GM23248 (cell line): ENCODE results near the gene OR5L2.
"Not testable (repeated sequence)": the region's sequence is repeated elsewhere in the genome, so short reads cannot be mapped to it uniquely, and the experiment has no call there.

Experiments used
- EZH2 ChIP-seq: fragments of 200-600 bp; sonication (generic); IDR thresholded peaks from 2 replicates; pipeline ENCODE4 v1.6.1; 2018; ENCODE audit warnings: antibody characterized with exemption, mild to moderate bottlenecking; ENCODE audit not compliant: insufficient read depth, poor library complexity, severe bottlenecking
- EZH2phosphoT487 ChIP-seq: fragments of 200-600 bp; sonication (generic); IDR thresholded peaks from 2 replicates; pipeline ENCODE4 v1.6.1; 2018; ENCODE audit warnings: antibody characterized with exemption, moderate library complexity, mild to moderate bottlenecking, low read depth; ENCODE audit not compliant: insufficient read depth

DNA sequence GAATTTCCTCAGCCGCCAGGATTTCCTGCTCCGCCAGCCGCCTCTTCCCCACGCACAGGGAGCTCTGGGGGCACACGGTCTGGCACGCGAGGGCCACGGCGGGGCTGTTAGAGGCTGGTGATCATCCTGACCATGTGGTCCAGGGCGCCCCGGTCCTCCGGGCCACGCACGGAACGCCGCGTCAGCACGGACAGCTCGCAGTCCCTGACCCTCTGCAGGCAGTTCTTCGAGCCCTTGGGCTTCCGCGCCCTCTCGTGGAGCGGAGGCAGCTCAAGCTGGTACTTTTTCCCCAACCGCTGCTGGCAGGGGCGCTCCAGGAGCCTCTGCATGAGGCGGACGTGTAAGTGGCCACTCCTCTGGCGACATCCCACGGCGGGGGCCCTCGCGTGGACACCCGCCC, 46.1 kb downstream of the OR5L2 start:
- not testable (repeated sequence) for TF ChIP-seq EZH2, EZH2phosphoT487
